Coronary artery (tissue), 2 donors: ENCODE measurements around the gene CALCOCO1.
A peak's percentile ranks its signal among the peaks of the same experiment; 100 is the strongest.

ENCODE experiments used
- DNase-seq: peaks from one replicate; pipeline ENCODE4 v3.0.0-alpha.2; 2017; ENCODE audit warnings: low spot score
- H3K27ac ChIP-seq, 2 donors: fragments of 200-600 bp; sonication (generic); one replicate each; pipeline ENCODE4 v1.5.1; 2016 to 2019
- H3K4me3 ChIP-seq: fragments of 200-600 bp; sonication (generic); 2 replicates; pipeline ENCODE4 v1.5.1; 2016; ENCODE audit warnings: mild to moderate bottlenecking, moderate library complexity
- CTCF ChIP-seq: fragments of 200-600 bp; sonication (generic); IDR thresholded peaks from one replicate; pipeline ENCODE4 v1.5.1; 2019; ENCODE audit warnings: antibody characterized with exemption

The CALCOCO1 gene

GRCh38 chr12:53751336-53752191, 24.3 kb upstream of the CALCOCO1 start, which contains the start of gene CISTR:
Gene CISTR, minus strand, starts transcription at chr12:53751979.
- DNase-seq, result no peak
- H3K27ac ChIP-seq, result no peak within 1 kb of the TSS
- no peak for TF ChIP-seq CTCF
- H3K4me3 ChIP-seq, result peak within 1 kb of the TSS; percentile 78

GRCh38 chr12:53750812-53751335, 23.6 kb upstream of the CALCOCO1 start:
- peak overlapping the region; percentile 78 for H3K4me3 ChIP-seq
- no peak for DNase-seq
- no peak for TF ChIP-seq CTCF
- no peak overlapping the region for H3K27ac ChIP-seq

- H3K4me3 ChIP-seq, result peak overlapping the region; percentile 78
- H3K27ac ChIP-seq, result no peak overlapping the region
- no peak for DNase-seq
- TF ChIP-seq CTCF, result no peak
Measured at GRCh38 chr12:53749986-53750811, 22.9 kb upstream of the CALCOCO1 start.

- H3K27ac ChIP-seq, result no peak overlapping the region
- TF ChIP-seq CTCF, result no peak
Measured at GRCh38 chr12:53748072-53748840, 21.0 kb upstream of the CALCOCO1 start.

GRCh38 chr12:53747095-53747494, 19.8 kb upstream of the CALCOCO1 start:
- H3K4me3 ChIP-seq, result no peak overlapping the region
- H3K27ac ChIP-seq, result no peak overlapping the region
- no peak for DNase-seq
- no peak for TF ChIP-seq CTCF

More at GRCh38 chr12:53748072-53748840, 21.0 kb upstream of the CALCOCO1 start:
- no peak overlapping the region for H3K4me3 ChIP-seq
- no peak for DNase-seq

- H3K4me3 ChIP-seq, result no peak overlapping the region
- peak; percentile 98 for TF ChIP-seq CTCF
- DNase-seq, result peak; percentile 91
- no peak overlapping the region for H3K27ac ChIP-seq
Measured at GRCh38 chr12:53746592-53747092, 19.4 kb upstream of the CALCOCO1 start.
